MCF 10A (cell line): ENCODE measurements around the gene SAMD4A. TPM values are rescaled to one million over a fixed set of nuclear protein-coding genes. Genes with fewer than 3 reads are reported as not detected.
A peak's percentile ranks its signal among the peaks of the same experiment; 100 is the strongest.

Experiments
- BruUV-seq: library from RNA; stranded (reverse); fragments of 400-500 nt; replicated peaks from 2 replicates; lab custom pipeline; 2021; lab: Mats Ljungman, UMichigan
- CTCF ChIA-PET: fragments of 300-600 bp; sonication (Branson Sonifier 250); formaldehyde crosslinking; extraction: SDS; loops from one replicate; lab custom pipeline; 2021; ENCODE audit warnings: antibody characterized with exemption, inconsistent platforms; lab: Yijun Ruan, JAX
- POLR2A ChIA-PET: fragments of 300-600, 350-650 bp; sonication (Branson Sonifier 250); formaldehyde crosslinking; extraction: SDS; loops from one replicate; lab custom pipeline; 2020; ENCODE audit warnings: antibody characterized with exemption, inconsistent platforms; lab: Yijun Ruan, JAX
- DNase-seq: peaks from one replicate; pipeline ENCODE4 v3.0.0-alpha.2; 2018; ENCODE audit not compliant: unreplicated experiment
- H3K27ac Mint-ChIP-seq: one replicate; pipeline ENCODE4 v1.8.0; 2022; ENCODE audit warnings: mild to moderate bottlenecking, low read depth, mixed read lengths; ENCODE audit not compliant: unreplicated experiment
- H3K27me3 Mint-ChIP-seq: one replicate; pipeline ENCODE4 v1.8.0; 2022; ENCODE audit warnings: mixed read lengths; ENCODE audit not compliant: insufficient read depth, unreplicated experiment
- H3K36me3 Mint-ChIP-seq: one replicate; pipeline ENCODE4 v1.8.0; 2022; ENCODE audit warnings: mild to moderate bottlenecking, moderate library complexity, mixed read lengths; ENCODE audit not compliant: insufficient read depth, unreplicated experiment
- H3K4me1 Mint-ChIP-seq: one replicate; pipeline ENCODE4 v1.8.0; 2022; ENCODE audit warnings: mixed read lengths; ENCODE audit not compliant: insufficient read depth, unreplicated experiment
- H3K4me3 Mint-ChIP-seq: one replicate; pipeline ENCODE4 v1.8.0; 2022; ENCODE audit warnings: mild to moderate bottlenecking, moderate library complexity, mixed read lengths; ENCODE audit not compliant: unreplicated experiment
- H3K9me3 Mint-ChIP-seq: one replicate; pipeline ENCODE4 v1.8.0; 2022; ENCODE audit warnings: mixed read lengths; ENCODE audit not compliant: unreplicated experiment
- CTCF ChIP-seq: fragments of 200-600 bp; IDR thresholded peaks from one replicate; pipeline ENCODE4 v1.8.0; 2022; ENCODE audit warnings: antibody characterized with exemption, mild to moderate bottlenecking; ENCODE audit not compliant: unreplicated experiment
- intact Hi-C: fragments of 100-400 bp; cut with micrococcal nuclease; formaldehyde crosslinking; loops from 2 replicates; pipeline ENCODE4 v1.14.1; 2022
- total RNA-seq: library from RNA; stranded (reverse); gene quantifications from 2 replicates; pipeline ENCODE4 v1.2.3, GENCODE V29; 2022

SAMD4A gene
- total RNA-seq, 1 experiment from 2014 or later, result 63.5 TPM

GRCh38 chr14:54567639-54568561, 972 bp downstream of the SAMD4A start:
- BruUV-seq, result no TSS peak
- Mint-ChIP-seq H3K4me1 (peaks cover 14% of the 10 kb centered on the region), H3K4me3 (peak overlapping the region; percentile 87), H3K27ac (peak overlapping the region; percentile 70), H3K27me3 (no peaks in the 10 kb centered on the region), H3K9me3 (no peaks in the 10 kb centered on the region), H3K36me3 (peaks cover 9% of the 10 kb centered on the region)
- ChIA-PET CTCF (interaction anchor here (0.6 to 7.4 kb wide), 17 partner anchors 30 to 540 kb away, joined by 3 to 97 read pairs (median 4); partner anchors contain the start of gene GMFB), POLR2A (interaction anchor here (0.6 to 6.3 kb wide), 32 partner anchors 10 to 1776 kb away, joined by 3 to 95 read pairs (median 4); partner anchors contain the start of gene GNPNAT1)
- TF ChIP-seq CTCF, result no peak
- DNase-seq, result peak; percentile 52
- intact Hi-C loops, result loop anchor here (5.0 to 10.0 kb wide), 2 partner anchors 84 to 597 kb away; no protein-coding TSS in a partner anchor

- Mint-ChIP-seq H3K27ac (peak overlapping the region; percentile 35), H3K36me3 (peaks cover 16% of the 10 kb centered on the region), H3K4me1 (peaks cover 14% of the 10 kb centered on the region), H3K4me3 (peak overlapping the region; percentile 87), H3K9me3 (no peaks in the 10 kb centered on the region), H3K27me3 (no peaks in the 10 kb centered on the region)
- CTCF ChIA-PET, result interaction anchor here (0.6 to 7.4 kb wide), 11 partner anchors 61 to 319 kb away, joined by 3 to 97 read pairs (median 5); no protein-coding TSS in a partner anchor
- TSS peak; percentile 6 for BruUV-seq
- no peak for TF ChIP-seq CTCF
- intact Hi-C loops, result loop anchor here (5.0 to 10.0 kb wide), 2 partner anchors 83 to 596 kb away; no protein-coding TSS in a partner anchor
- POLR2A ChIA-PET, result interaction anchor here (0.6 to 6.3 kb wide), 22 partner anchors 9 to 1778 kb away, joined by 3 to 95 read pairs (median 5); partner anchors contain the start of gene GNPNAT1
- peak; percentile 48 for DNase-seq
Observed at GRCh38 chr14:54568821-54569595, 2.1 kb downstream of the SAMD4A start.

GRCh38 chr14:54570047-54570446, 3.1 kb downstream of the SAMD4A start:
- Mint-ChIP-seq H3K27me3 (no peaks in the 10 kb centered on the region), H3K4me3 (peak overlapping the region; percentile 87), H3K27ac (peak overlapping the region; percentile 32), H3K36me3 (peaks cover 19% of the 10 kb centered on the region), H3K9me3 (no peaks in the 10 kb centered on the region), H3K4me1 (peaks cover 14% of the 10 kb centered on the region)
- intact Hi-C loops, result no loop called here
- POLR2A ChIA-PET, result interaction anchor here (1.0 to 2.5 kb wide), 3 partner anchors 21 to 115 kb away, joined by 3 to 10 read pairs (median 9); no protein-coding TSS in a partner anchor
- no peak for TF ChIP-seq CTCF
- no peak for DNase-seq
- no TSS peak for BruUV-seq
- CTCF ChIA-PET, result interaction anchor here (0.6 to 1.6 kb wide), 3 partner anchors 73 to 203 kb away, joined by 3 to 5 read pairs (median 3); no protein-coding TSS in a partner anchor
